Body of pancreas (tissue), 4 donors: ENCODE results near the gene STARD6.

ENCODE experiments used
- POLR2A ChIP-seq, 3 donors: fragments of 450-650 bp; IDR thresholded peaks; one replicate each; pipeline ENCODE4 v1.6.1; 2016; ENCODE audit warnings: antibody characterized with exemption in 3 of 3, mild to moderate bottlenecking in 2 of 3
- TF ChIP-seq, protein P1 (sequence below), 7 experiments: fragments of 450-650 bp in 4 of 7; fragments of 200-600 bp in 3 of 7; sonication (generic) in 3 of 7; IDR thresholded peaks; one replicate each; pipeline ENCODE4 v1.5.1; 2016 to 2019; ENCODE audit warnings: antibody characterized with exemption in 7 of 7

DNA sequence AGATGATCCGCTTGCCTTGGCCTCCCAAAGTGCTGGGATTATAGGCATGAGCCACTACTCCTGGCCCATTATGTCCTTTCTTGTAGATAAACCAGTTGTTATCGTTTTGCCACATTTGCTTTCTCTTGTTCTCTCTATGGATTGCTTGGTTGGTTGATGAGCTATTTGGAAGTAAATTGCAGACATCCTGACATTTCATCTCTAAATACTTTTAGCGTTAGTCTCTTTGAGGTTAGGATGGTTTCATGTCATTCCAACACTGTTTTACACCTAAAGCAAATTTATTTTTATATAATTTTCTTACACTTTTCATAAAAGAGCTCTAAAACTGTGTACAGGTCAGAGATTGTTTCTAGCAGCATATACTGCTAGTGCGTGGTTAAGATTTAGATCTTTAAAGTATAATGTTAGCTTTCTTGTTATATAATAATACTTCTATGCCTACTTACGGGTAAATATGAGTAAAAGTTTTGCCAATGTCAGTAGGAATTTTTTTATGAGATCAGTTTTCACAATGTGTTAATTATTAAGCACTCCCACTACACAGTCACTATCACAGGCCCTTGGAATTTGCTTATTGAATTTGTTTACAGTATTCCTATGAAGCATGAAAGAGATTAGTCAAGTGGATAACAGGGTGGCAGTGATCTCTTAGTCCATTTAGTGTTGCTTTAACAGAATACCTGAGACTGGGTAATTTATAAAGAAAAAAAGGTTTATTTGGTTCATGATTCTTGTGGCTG, 78.0 kb downstream of the STARD6 start:
- TF ChIP-seq, protein P1, sequence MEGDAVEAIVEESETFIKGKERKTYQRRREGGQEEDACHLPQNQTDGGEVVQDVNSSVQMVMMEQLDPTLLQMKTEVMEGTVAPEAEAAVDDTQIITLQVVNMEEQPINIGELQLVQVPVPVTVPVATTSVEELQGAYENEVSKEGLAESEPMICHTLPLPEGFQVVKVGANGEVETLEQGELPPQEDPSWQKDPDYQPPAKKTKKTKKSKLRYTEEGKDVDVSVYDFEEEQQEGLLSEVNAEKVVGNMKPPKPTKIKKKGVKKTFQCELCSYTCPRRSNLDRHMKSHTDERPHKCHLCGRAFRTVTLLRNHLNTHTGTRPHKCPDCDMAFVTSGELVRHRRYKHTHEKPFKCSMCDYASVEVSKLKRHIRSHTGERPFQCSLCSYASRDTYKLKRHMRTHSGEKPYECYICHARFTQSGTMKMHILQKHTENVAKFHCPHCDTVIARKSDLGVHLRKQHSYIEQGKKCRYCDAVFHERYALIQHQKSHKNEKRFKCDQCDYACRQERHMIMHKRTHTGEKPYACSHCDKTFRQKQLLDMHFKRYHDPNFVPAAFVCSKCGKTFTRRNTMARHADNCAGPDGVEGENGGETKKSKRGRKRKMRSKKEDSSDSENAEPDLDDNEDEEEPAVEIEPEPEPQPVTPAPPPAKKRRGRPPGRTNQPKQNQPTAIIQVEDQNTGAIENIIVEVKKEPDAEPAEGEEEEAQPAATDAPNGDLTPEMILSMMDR (IDR thresholded peaks at IDR 0.05): no peak
- no peak for TF ChIP-seq POLR2A (IDR thresholded peaks at IDR 0.05)
